ENCODE results near the gene ELAVL3.
"Not testable (repeated sequence)": the region's sequence is repeated elsewhere in the genome, so short reads cannot be mapped to it uniquely, and the experiment has no call there.

Gene ELAVL3

DNA sequence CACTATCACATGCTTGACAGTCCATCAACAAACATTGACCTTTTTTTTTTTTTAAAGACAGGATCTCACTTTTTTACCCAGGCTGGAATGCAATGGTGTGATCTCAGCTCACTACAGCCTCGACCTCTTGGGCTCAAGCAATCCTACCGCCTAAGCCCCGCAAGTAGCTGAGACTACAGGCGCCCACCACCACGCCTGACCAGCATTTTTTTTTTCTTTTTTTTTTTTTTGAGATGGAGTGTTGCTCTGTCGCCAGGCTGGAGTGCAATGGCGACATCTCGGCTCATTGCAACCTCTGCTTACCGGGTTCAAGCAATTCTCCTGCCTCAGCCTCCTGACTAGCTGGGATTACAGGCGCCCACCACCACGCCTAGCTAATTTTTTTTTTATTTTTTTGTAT lies 21.9 kb downstream of the ELAVL3 start:
- not testable (repeated sequence) for DNase-seq (ENCODE audit: low read depth)

DNA sequence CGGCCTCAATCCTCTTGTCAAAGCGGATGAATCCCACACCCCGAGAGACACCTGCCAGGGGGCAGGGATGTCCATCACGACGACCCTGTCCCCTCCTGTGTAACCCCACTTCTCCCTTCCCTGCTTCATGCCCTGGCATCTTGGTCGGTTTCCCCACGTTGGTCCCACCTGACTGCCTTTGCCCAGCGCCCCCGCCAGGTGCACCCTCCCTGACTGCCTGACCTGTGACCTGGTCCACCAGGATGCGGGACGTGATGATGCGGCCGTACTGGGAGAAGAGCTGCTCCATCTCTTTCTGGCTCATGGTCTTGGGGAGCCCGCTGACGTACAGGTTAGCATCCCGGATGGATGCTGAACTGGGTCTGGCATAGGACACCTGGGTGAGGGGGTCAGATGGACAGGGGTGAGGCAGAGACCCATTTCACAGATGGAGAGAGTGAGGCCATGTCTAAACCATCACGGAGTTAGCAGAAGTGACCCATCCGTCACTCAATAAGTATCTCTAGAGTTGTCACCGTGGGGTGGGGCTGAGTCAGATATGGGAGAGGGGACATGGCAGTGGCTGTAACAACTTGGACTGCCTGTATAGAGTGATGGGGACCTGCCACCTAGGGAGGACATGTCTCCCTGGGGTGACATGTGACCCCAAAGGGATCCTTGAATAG lies 22.5 kb downstream of the ELAVL3 start:
- DNase-seq (ENCODE audit: low read depth) = no peak

DNA sequence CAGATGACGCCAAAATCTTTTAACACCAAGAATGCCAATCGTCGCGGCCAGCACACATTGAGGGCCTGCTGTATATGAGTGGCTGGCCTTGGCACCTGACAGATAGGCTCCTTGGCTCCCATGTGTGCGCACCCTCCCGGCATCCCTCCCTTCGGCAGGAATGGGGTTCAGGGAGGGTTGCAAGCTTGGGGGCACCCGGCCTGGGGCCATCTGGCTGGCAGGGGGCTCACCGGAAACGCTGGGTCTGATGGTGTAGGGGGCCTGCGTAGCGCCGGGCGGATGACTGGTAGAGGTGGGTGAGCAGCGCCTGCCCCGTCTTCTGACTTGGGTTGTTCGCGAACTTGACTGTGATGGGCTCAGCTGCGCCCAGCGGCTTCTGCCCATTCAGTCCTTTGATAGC lies 23.0 kb downstream of the ELAVL3 start:
- no peak for DNase-seq (ENCODE audit: low read depth)

DNA sequence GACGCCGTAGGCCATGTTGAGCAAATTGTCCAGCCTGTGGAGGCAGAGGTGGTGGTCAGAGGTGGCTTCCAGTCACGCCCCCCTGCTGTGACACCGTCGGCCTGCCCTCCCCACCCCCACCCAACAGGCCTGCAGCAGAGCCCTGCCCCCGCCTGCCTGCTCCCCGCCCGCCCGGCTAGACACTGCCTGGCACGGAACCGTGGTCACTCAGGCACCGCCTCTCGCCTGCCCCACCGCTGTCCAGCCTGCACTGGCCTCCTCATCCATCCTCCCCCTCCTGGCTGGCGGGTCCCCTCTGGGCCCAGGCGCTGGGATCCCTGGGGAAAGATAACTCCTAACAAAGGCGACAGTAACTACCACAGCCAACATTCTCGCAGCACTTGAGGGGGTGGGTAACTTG lies 23.7 kb downstream of the ELAVL3 start:
- no peak for DNase-seq (ENCODE audit: low read depth)

DNA sequence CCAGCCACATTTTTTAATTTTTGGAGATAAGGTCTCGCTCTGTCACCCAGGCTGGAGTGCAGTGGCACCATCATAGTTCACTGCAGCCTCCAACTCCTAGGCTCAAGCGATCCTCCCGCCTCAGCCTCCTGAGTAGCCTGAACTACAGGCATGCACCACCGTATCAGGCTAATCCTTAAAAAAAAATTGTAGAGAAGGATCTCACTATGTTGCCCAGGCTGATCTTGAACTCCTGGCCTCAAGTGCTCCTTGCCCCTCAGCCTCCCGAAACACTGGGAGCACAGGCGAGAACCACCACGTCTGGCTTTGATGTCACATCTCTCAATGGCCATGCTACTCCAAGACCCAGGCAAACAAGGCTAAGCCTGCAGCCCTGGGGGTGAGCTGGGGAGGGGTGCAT lies 24.2 kb downstream of the ELAVL3 start:
- DNase-seq (ENCODE audit: low read depth) = no peak

DNA sequence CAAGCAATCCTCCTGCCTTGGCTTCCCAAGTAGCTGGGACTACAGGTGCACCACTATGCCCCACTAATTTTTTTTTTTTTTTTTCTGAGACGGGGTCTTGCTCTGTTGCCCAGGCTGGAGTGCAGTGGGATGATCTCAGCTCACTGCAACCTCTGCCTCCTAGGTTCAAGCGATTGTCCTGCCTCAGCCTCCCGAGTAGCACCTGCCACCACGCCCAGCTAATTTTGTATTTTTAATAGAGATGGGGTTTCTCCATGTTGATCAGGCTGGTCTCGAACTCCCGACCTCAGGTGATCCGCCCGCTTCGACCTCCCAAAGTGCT lies 25.7 kb downstream of the ELAVL3 start:
- DNase-seq (ENCODE audit: low read depth) = not testable (repeated sequence)

DNA sequence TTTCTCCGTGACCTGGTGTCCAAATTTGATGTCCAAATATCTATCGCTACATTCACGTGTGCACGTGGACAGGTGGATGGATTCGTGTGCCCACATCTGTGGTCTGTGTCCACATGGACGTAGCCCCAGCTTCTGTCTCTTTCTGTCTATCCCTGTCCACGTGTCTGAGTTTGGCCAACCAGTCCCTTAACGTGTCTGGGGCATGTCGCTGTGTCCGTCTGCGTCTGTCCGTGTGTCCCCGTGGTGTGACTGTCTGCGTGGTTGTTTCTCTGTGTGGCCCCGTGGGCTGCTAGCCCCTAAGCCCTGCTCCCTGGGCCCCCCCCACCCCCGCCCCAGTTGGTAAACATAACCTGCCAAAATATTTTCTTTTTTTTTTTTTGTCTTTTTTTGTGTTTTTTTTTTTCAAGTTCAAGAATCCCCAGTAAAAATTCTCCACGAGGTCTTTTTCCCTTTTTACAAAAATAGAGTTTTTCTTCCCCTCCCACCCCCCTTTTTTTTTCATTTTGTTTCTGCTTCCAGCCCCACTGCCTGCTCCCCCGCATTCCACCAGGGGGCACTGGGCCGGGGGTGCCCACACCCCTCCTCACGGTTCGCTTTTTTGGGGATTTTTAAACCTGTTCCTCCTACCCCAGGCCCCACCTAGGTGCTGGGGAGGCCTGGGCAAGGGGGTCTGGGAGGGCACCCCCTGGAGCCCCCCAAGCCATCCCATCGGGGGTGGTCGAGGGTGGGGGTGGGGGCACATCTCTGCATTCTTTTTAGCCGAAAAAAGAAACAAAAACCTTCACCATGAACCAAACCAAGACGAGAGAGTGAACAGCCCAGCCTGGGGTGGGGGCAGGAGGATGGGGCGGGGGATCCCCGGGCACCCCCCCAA lies 27.1 kb downstream of the ELAVL3 start:
- DNase-seq (ENCODE audit: low read depth) = no peak

DNA sequence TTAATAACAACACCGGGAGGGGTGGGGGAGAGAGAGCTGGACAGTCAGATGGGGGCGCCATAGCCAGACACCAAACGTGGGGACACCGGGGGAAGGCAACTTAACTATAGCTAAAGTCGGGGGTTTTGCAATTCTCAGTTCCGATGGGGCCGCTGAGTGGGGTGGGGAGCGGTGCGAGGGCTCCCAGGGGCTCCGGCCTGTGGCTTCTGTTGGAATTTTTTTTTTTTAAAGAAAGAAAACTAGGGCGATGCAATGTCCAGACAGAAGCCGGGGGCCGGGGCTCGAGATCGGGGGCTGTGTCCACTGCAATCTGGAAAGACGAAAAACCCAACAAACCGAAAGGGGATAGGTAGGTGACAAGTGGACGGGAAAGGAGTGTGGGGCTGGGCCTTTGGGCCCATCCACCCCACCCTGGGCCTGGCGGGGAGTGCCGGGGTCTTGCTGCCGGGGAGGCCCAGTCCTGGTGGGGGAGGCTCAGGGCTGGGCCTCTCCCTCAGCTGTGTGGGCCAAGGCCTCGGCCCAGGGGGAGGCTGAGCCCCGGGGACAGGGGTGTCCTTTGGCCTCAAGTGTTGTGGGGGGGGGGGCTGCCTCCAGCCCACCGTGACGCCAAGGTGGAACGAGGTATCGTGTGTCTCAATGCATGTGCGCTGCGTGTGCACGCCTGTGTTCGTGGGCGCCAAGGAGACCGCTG lies 28.1 kb downstream of the ELAVL3 start:
- no peak for DNase-seq (ENCODE audit: low read depth)

DNA sequence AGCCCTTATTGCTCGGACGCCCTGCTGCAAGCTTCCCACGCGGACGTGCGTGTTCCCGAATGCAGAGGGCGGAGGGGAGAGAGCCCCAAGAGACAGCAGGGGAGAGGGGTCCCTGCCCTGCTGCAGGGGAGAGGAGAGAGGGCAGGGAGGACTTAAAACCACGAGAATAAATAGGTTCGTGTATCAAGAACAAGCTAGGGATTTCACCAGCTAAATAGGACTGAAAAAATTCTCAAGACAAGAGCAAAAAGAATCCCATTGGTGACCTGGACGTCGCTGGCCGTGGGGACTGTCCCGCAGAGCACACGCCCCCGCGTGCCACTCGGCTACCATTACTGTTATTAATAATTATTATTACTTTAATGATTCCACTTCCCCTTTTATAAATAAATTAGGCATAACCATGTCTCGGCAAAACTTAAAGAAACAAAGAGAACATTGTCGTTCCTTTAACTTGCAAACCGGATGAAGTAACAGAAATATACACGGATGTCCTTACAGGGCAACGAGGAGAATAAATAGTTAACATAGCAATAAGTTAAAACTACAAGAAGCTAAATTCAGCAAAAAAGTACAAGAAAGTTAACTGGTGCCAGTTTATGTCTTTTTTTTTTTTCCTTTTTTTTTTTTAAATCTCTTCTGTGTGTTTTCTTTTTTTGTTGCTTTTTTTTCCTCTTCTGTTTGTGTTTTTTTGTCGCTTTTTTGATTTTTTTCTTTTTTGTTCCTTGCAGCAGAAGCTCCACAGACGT lies 28.8 kb downstream of the ELAVL3 start:
- no peak for DNase-seq (ENCODE audit: low read depth)

DNA sequence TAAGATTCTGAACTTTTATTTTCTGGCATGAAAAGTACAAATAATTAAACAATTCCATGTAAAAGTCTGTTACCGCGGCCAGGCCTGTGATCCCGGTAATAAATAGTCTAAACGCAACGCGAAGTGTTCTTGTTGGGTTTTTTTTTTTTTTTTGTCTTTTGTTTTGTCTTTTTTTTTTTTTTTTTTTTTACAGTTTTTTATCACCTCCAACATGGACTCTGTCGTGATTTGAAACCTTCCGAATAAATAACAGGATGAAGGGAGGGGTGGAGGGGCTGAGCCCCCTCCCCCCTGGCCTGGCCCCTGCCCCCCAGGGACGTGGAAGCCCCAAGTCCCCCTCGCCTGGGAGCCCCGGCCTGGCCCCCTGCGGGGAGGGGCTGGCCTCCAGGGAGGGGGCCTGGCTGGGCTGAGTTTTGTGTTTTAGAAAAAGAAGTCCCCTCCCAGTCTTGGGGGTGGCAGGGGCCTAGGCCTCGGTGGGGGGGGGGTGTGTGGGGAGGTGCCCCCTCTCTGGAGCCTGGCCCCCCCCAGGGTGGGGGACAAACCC lies 29.4 kb downstream of the ELAVL3 start:
- DNase-seq (ENCODE audit: low read depth) = no peak

DNA sequence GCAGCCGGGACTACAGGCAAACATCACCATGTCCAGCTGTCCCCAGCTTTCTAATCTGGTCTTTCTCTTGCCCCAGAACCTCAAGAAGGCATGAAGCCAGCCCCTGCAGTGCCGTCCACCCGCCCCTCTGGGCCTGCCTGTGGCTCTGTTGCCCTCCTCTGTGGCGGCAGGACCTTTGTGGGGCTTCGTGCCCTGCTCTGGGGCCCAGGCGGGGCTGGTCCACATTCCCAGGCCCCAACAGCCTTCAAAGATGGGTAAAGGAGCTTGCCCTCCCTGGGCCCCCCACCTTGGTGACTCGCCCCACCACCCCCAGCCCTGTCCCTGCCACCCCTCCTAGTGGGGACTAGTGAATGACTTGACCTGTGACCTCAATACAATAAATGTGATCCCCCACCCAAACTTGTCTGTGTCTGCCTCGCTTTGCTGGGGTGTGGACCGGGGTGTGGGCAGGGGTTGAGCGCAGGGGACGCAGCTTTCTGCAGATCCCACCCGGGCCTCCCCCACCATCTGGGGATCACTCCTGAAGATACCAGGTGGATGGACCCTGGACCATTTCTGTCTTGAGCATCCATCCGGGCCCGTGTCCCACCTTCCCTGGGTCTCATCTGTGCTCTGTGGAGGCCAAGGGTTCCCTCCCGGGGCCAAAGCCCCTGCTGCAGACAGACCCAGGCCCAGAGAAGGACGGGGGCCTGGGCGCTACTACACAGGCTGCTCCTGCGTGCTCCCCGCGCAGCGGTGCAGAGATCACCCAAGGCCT lies 30.1 kb downstream of the ELAVL3 start:
- DNase-seq (ENCODE audit: low read depth) = no peak

DNA sequence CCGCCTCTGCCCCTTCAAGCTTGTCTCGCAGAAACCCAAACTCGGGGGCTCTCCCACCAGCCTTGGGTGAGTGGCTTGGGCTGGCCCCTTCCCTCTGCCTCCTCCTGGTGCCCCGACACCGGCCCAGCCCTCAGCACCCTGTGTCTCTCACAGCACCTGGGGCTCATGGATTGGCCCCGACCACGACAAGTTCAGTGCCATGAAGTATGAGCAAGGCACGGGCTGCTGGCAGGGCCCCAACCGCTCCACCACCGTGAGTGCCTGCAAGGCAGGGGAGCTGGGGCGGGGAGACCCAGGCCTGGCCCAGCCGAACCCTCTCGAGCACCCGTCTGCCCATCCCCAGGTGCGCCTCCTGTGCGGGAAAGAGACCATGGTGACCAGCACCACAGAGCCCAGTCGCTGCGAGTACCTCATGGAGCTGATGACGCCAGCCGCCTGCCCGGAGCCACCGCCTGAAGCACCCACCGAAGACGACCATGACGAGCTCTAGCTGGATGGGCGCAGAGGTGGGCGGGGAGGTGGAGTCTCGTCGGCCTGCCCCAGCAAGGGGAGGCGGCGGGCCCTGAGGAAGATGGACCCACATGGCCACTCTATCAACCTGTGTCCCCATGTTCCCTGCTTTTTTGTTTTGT lies 31.8 kb downstream of the ELAVL3 start:
- no peak for DNase-seq (ENCODE audit: low read depth)

DNA sequence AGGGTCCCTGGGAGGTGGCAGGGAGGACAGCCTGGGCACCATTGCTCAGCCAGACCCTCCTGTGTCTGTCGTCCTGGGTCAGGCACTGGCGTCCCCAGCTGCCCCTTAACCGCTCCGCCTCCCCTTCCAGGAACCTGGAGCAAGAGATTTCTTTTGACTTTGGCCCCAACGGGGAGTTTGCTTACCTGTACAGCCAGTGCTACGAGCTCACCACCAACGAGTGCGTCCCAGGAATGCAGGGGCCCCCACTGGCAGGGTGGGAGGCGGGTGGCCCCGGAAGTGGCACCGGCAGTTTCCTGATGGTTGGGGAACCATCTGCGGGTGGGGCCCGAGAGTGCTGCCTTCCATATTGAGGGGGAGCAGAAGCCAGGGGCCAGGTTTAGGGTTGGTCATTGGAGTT lies 32.4 kb downstream of the ELAVL3 start:
- no peak for DNase-seq (ENCODE audit: low read depth)

DNA sequence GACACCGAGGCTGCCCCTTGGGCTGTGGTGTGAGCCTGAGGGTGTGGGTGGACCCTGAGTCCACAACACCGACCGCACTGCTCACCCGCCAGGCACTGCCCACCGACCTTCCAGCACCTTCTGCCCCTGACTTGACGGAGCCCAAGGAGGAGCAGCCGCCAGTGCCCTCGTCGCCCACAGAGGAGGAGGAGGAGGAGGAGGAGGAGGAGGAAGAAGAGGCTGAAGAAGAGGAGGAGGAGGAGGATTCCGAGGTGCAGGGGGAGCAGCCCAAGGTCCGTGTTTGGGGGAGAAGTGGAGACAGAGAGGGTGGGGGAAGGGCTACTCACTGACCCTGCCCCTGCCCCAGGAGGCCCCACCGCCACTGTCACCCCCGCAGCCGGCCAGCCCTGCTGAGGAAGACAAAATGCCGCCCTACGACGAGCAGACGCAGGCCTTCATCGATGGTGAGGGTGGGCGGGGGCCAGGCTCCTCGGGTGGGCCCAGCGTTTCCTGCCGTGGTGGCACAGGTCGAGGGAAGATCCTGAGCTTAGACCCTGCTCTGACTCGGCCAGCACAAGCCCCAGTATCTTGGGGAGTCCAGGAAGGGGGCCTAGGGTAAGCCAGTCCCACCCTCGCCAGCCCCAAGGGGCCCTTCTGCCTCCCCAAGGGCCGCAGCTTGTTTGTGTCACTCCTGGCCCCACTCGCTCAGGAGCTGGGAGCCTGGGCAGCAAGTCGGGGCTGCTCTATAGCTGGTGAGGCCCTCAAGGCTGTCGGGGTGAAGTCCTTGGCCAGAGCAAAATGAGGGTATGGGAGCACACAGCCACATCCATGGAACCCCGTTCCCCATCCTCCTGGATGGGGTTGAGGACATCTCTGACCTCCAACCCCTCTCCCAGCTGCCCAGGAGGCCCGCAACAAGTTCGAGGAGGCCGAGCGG lies 33.2 kb downstream of the ELAVL3 start:
- DNase-seq (ENCODE audit: low read depth) = no peak

DNA sequence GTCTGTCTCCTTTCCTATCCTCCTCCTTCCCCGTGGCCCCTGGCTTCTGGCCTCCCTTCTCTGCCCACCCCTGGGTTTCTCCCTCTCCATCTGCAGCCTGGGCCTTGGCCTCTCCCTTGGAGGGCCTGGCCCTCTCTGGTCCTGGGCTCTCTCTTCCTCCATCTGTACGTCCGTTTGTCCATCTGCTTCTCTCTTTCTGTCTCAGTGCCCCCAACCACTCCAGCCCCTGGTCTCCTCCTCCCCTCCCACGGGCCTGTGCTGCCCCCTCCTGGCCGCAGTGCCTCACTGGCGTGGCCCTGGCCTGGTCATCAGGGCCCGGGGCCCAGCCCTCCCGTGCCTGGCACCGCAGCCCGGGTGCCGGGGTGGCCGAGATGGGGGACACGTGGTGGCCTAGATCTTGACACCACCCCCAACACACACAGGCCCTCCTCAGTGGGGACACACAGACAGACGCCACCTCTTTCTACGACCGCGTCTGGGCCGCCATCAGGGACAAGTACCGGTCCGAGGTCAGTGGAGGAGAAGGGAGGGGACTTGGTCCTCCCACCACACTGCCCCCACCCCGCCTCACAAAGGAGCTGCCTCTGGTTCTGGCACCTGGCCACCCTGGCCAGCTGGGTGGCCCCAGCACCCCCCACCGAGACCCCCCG lies 34.1 kb downstream of the ELAVL3 start:
- no peak for DNase-seq (ENCODE audit: low read depth)

DNA sequence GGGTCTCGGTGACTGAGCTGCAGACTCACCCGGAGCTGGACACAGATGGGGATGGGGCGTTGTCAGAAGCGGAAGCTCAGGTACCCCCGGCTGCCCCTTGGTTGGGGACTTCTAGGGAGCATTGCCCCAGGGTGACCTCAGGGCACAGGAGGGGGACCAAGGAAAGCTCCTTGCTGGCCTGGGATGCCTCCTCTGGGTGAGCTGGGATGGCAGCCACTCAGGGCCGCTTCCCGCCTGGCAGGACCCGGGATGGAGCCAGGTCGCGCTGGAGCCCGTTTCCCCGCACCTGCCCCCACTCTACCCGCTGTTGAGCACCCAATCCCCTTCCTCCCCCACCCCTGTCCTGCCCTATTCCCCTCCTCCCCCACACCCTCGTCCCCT lies 34.6 kb downstream of the ELAVL3 start:
- no peak for DNase-seq (ENCODE audit: low read depth)

DNA sequence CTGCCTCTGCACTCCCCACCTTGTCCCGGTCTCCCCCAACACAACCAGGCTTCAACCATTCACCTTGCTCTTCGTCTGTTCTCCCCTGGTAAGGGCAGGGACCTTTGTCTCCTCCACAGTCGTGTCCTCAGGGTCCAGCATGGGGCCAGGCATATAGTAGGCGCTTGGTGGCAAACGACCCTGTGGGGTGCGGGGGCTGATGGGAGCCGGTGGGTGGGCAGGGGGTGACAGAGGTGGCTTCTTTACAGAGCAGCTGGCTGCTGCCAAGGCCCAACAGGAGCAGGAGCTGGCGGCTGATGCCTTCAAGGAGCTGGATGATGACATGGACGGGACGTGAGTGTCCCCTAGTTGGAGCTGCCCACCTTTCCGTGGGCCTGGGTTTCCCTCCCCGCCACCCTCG lies 35.7 kb downstream of the ELAVL3 start:
- DNase-seq (ENCODE audit: low read depth) = no peak

DNA sequence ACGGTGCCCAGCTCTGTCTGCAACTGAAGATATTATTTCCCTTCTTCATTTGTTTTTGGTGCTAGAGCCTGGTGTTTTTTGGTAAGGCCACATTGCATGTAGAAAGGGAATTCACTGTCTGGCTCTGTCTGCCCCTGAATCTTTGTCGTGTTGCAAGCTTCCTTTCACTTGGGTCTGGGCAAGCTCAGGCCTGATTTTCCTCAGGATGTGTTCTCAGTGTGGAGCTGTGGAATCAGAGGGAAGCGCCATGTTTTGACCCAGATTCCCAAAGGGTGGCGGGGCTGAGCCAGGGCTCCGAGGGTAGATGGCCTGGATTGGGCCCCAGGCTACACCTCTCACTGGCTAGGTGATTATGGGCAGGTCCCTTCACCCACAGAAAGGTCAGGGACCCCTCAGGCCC lies 36.8 kb downstream of the ELAVL3 start:
- DNase-seq (ENCODE audit: low read depth) = no peak

DNA sequence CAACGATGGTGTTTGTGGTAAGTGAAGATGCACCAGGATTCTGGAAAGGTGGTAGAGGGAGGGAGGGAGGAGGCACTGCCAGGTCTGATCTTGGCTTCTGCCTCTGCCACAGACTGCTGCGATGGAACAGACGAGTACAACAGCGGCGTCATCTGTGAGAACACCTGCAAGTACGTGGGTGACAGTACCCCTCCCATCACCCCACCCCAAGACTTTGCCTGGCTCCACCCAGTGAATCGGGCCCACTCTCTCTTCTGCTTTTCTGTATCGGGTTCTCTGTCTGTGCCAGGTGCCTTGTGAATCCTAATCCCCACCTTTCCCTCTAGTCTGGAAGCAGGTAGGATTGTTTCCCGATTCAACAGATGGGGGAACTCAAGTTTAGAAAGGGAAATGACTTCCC lies 42.9 kb downstream of the ELAVL3 start:
- DNase-seq (ENCODE audit: low read depth) = no peak
